Motor neuron (in vitro differentiated cells): ENCODE measurements around the gene TMEM97. TPM values are rescaled to one million over a fixed set of nuclear protein-coding genes. Genes with fewer than 3 reads are reported as not detected.
"Not testable (repeated sequence)": the region's sequence is repeated elsewhere in the genome, so short reads cannot be mapped to it uniquely, and the experiment has no call there.

Experiments used
- ATAC-seq, 8 experiments: fragments of 200-7000 bp; cut with Tn5 transposase; replicated peaks in 6 of 8; 2 replicates each; pipeline ENCODE4 v1.8.0; 2021; ENCODE audit warnings: mild to moderate bottlenecking in 8 of 8, moderate library complexity in 8 of 8
- H3K27ac ChIP-seq, 2 donors: fragments of 250-450 bp; sonication (Bioruptor Pico); 2 replicates each; pipeline ENCODE4 v1.9.0; 2021; ENCODE audit warnings: antibody characterized with exemption in 2 of 2, mild to moderate bottlenecking in 2 of 2, moderate library complexity in 1 of 2
- H3K4me1 ChIP-seq, 2 donors: fragments of 250-450 bp; sonication (Bioruptor Pico); replicated peaks in 1 of 2; 2 replicates each; pipeline ENCODE4 v1.6.1; 2021; ENCODE audit warnings: antibody characterized with exemption in 2 of 2, mild to moderate bottlenecking in 2 of 2, moderate library complexity in 1 of 2
- H3K4me3 ChIP-seq, 5 donors: fragments of 250-450 bp; sonication (Bioruptor Pico); 2 replicates each; pipeline ENCODE4 v1.9.0; 2021; ENCODE audit warnings: antibody characterized with exemption in 5 of 5, mild to moderate bottlenecking in 5 of 5, moderate library complexity in 4 of 5
- WGBS, 10 experiments: fragments of 450-650 bp; shearing (Covaris generic); methylation state at CpG; one replicate each; pipeline ENCODE4 v1.0.0; 2022; 5-methylcytosine and 5-hydroxymethylcytosine counted together
- in situ Hi-C, 9 experiments: fragments of 400-800 bp; cut with MboI; loops; one replicate each; pipeline ENCODE4 v1.15.0; 2021; ENCODE audit warnings: low sequenced_read_pairs in 9 of 9, low pct_unique_long_range_greater_than_20kb in 2 of 9; ENCODE audit not compliant: unreplicated experiment in 9 of 9
- total RNA-seq, 8 experiments: library from RNA; unstranded; fragments of 300-600 nt; gene quantifications; 2 replicates each; pipeline versions ENCODE4 v1.2.3 to v1.2.4, GENCODE V29; 2022

TMEM97 gene
- total RNA-seq, 8 experiments from 2014 or later = 17.5 to 93.4 (median 28.5) TPM

DNA sequence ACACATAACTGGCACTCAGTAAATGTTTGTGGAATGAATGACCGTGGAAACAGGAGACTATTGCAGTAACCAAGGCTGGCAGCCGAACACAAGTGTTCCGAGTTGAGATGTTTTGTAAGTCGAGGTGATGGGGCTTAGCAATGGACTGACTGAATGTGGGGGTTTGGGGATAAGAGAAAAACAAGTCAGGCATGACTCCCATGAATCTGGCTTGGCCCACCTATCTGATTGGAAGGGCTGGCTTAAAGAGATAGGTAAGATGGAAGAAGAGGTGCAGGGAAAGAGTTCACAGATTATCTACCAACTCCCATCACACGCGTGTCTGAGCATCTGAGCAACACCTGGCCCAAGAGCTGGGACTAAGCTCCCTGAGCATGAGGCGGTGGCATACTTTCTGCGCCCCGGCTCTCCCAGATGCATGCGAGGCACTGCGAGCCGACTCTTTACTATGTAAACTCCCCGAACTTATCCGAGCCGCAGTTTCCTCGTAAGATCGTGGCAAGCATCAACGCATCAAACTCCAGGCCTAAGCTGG, 15.7 kb downstream of the TMEM97 start:
- peaks cover 17 to 20% of the 10 kb centered on the region in 2 donors for H3K4me1 ChIP-seq
- in situ Hi-C loops = no loop called here
- WGBS, 10 experiments = 0 to 64% (median 0%) methylated on average over 1 to 8 of the region's 18 CpGs; no CpG with 5 or more reads in 4 of the 10 experiments
- peak in 2 of 8 experiments; percentile 7 to 9 for ATAC-seq
- H3K4me3 ChIP-seq = peak overlapping the region; percentile 57 to 98 (median 74)
- H3K27ac ChIP-seq = peak overlapping the region; percentile 74 to 95

DNA sequence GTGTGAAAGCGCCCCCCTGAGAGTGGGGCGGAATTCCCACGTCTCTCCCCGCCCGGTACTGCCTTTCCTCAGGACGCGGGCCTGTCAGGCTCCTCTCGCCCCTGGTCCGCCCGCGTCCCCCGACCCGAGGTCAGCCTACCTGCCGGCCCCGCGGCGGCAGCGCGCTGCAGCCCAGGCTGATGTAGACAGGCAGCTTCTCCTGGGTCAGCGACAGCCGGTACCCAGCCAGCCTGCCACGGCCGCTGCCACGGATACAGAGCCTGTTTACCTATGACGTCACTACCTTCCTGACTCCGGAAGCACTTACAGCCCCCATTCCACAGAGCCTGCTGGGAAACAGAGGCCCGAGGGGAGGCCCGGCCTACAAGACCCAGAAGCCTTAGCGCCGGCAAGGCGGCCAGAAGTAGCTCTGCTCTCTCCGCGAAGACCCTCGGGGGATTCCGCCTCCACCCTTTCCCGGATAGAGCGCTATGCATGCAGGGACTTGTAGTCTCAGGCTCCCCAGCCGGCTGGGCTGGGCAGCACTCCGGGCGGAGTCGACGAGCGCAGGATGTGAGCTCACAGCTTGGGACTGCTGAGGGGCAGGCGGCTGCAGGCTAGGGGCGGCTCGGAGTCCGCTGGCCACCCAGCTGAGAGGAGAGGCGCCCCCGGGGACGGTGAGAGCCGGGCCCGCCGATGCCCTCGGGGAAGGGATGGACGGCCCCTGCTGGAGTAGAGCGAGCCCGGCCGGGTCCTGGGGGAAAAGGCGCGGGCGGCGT, 16.4 kb downstream of the TMEM97 start, which contains the start of the genes IFT20 and TNFAIP1:
Gene IFT20, minus strand, starts transcription at position 272 of the 758 bp plus-strand sequence. CDS start 3,487 bp downstream, outside the sequence.
Gene TNFAIP1, plus strand, starts transcription at position 561 of the 758 bp plus-strand sequence. CDS start 3,761 bp downstream, outside the sequence.
- WGBS, 10 experiments = 0 to 1% (median 0%) methylated on average over 1 to 20 of the region's 62 CpGs; no CpG with 5 or more reads in 6 of the 10 experiments
- peak within 1 kb of the TSS; percentile 74 to 95 for H3K27ac ChIP-seq
- peak within 1 kb of the TSS; percentile 66 to 98 (median 74) for H3K4me3 ChIP-seq
- in situ Hi-C loops = no loop called here
- ATAC-seq = peak; percentile 81 to 95 (median 94)
- H3K4me1 ChIP-seq = peaks cover 17 to 20% of the 10 kb centered on the region in 2 donors

DNA sequence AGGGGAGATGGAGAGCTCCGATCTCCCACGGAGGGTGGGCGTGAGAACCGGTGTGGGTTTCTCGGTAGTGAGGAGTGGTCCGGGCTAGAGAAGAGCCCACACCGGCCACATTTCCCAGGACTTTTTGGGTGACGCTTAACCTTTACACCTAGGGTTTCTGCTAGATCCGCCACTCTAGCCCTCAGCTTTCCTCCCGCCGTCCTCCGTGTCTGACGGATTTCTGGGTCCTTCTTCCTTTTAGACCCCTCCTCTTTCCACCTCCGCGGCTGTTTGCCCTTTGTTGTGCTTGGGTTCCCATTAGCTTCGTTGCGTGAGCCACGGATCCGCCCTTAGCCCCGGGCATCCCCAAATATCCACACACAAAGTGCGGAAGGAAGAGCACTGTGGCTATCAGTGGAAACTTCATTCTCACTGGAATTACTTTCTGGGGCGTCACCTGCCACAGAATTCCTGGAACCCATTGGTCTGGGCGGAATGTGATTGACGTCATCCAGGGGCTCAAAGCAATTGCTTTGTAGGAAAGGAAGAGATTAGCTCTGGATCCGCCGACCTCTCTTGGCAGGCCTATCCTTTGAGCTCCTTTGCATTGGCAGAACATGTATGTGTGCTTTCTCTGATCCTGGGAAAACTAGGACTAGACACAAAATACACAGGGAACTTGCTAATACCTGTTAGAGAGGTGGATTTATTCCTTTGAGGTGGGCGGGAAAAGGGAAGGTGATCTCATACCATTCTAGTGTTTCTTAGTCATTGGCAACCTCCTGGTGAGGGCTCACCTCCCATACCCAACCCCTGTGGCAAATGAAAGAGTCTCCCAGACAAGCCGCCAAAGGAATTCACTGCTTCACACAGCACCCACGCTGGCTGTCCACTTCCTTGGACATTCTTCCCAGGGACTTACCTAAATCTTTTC, 17.2 kb downstream of the TMEM97 start:
- WGBS, 10 experiments = 0 to 40% (median 3%) methylated on average over 1 to 11 of the region's 29 CpGs; no CpG with 5 or more reads in 1 of the 10 experiments
- Histone ChIP-seq H3K4me1 (peaks cover 17 to 20% of the 10 kb centered on the region in 2 donors), H3K4me3 (peak overlapping the region; percentile 60 to 98 (median 72)), H3K27ac (peak overlapping the region; percentile 72 to 76)
- peak in 6 of 8 experiments; percentile 1 to 25 (median 9) for ATAC-seq
- in situ Hi-C loops = no loop called here

DNA sequence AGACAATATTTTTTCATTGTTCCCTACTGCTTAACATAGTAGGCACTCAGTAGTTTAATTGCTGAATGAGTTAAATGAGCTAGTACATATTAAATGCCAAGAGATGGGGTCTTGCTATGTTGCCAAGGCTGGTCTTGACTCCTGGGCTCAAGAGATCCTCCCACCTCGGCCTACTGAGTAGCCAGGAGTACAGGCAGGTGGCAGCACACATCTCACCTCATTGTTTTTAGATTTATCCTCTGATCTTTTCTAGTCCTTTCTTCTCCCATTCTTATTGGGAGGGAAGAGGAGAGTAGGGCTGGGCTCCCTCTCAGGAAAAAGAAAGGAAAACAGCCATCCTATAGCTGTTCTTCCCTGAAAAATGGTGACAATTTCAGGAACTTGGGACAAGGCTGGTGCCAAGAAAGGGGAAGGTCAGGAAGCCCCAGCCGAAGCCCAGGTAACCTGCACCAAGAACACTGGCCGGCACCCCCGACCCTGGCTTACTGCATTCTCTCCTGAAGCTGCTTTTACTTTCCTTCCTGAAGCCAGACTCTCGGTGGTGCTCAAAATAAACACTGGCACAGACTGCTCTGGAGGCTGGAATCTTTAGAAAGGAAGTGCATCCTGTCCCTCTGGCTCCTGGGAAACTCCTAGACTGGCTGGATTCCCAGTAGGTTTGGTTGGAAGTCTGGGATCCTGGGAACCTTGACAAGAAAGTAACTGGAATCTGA, 19.2 kb downstream of the TMEM97 start:
- in situ Hi-C loops = no loop called here

DNA sequence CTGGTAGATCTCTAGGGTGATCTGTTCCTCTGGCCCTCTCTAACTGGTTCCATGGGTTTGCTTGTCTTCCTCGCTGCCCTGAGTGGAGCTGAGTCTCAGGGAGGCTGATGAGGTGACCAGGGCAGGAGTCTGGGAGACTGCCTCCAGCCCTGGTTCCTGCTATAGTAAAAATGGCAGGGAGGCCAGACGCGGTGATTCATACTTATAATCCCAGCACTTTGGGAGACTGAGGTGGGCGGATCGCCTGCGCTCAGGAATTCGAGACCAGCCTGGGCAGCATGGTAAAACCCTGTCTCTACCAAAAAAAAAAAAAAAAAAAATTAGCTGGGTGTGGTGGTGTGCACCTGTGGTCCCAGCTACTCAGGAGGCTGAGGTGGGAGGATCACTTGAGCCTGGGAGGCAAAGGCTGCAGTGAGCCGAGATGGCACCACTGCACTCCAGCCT, 19.8 kb downstream of the TMEM97 start:
- WGBS, 10 experiments = 88 to 100% (median 97%) methylated on average over 4 to 7 of the region's 8 CpGs; no CpG with 5 or more reads in 4 of the 10 experiments
- H3K27ac ChIP-seq, H3K4me3 ChIP-seq, in situ Hi-C loops, ATAC-seq: not testable (repeated sequence)
- H3K4me1 ChIP-seq = peaks cover 14 to 17% of the 10 kb centered on the region in 2 donors

More for the DNA sequence above, 19.2 kb downstream of the TMEM97 start:
- Histone ChIP-seq H3K27ac (no peak overlapping the region), H3K4me1 (peaks cover 17 to 20% of the 10 kb centered on the region in 2 donors), H3K4me3 (no peak overlapping the region)
- WGBS, 10 experiments = 0 to 100% (median 80%) methylated on average over 1 to 4 of the region's 5 CpGs; no CpG with 5 or more reads in 2 of the 10 experiments
- no peak for ATAC-seq

DNA sequence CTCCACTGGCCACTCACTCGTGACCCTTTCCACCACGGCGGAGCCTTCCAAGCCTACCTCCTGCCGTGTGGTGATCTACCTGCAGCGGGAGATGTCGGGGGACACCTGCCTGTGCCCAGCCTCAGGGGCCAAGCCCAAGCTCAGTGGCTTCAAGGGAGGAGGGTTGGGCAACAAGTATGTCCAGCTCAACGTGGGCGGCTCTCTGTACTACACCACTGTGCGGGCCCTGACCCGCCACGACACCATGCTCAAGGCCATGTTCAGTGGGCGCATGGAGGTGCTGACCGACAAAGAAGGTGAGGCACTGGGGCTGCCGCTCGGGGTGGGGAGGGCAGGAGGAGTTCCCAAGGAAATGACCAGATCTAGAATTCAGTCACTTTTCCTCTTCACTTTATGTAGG, 20.4 kb downstream of the TMEM97 start:
- no peak for ATAC-seq
- Histone ChIP-seq H3K4me1 (peaks cover 8 to 11% of the 10 kb centered on the region in 2 donors), H3K4me3 (no peak overlapping the region), H3K27ac (no peak overlapping the region)
- WGBS, 10 experiments = 80 to 100% (median 93%) methylated on average over 1 to 11 of the region's 15 CpGs; no CpG with 5 or more reads in 3 of the 10 experiments
- in situ Hi-C loops = no loop called here

DNA sequence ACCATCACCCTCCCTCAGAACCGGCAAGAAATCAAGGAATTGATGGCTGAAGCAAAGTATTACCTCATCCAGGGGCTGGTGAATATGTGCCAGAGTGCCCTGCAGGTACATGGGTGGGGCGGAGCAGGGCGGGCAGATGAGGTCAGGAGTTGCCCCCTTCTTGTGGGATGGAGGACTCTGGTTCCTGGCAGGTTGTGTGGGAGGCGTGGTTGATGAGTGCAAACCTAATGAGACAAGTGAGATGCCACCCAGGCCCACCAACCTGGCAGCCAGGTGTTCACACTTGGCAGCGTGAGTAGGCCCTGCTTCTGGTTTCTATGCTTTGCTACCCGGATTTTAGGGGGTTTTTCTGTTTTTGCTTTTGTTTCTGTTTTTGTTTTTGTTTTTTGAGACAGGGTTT, 21.4 kb downstream of the TMEM97 start:
- in situ Hi-C loops = no loop called here
- Histone ChIP-seq H3K4me1 (peaks cover 7 to 9% of the 10 kb centered on the region in 2 donors), H3K4me3 (no peak overlapping the region), H3K27ac (no peak overlapping the region)
- WGBS, 10 experiments = 40 to 100% (median 84%) methylated on average over 1 to 5 of the region's 6 CpGs; no CpG with 5 or more reads in 3 of the 10 experiments
- no peak for ATAC-seq

DNA sequence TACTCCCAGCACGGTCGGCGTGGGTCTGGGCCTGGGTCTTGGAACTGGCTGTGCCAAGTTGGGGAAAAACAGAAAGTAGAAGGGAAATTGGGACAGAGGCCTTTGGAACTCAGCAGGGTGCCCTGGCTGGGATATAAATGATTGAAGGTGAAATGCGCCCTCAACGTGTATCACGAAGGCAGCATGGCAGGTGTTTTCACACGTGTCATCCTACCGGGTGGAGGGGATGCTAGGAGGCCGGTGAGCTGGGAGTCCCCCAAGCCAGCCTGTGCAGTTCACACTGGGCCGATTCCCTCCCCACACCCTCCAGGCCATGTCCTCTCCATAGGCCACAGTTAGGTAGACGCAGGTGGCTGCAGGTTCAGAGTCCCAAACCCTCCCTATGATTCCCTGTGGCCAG, 22.5 kb downstream of the TMEM97 start:
- no peak for ATAC-seq
- Histone ChIP-seq H3K27ac (no peak overlapping the region), H3K4me3 (no peak overlapping the region), H3K4me1 (peaks cover 5 to 7% of the 10 kb centered on the region in 2 donors)
- in situ Hi-C loops = no loop called here
- WGBS, 10 experiments = 67 to 100% (median 82%) methylated on average over 1 to 4 of the region's 11 CpGs; no CpG with 5 or more reads in 3 of the 10 experiments

DNA sequence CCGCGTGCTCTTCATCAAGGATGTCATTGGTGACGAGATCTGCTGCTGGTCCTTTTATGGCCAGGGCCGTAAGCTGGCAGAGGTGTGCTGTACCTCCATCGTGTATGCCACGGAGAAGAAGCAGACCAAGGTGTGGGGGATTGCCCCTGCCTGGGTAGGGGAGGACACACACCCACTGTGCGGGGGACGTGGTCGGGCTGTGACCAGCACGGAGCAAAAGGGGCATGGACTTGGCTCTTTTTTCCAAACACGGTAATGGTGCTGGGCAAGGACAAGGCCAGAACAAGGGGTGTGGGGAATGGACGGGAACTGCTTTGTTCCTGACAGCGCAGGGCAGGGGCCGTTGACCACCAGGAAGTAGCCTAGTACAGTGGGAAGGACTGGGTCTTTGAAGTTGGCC, 23.3 kb downstream of the TMEM97 start:
- Histone ChIP-seq H3K27ac (no peak overlapping the region), H3K4me1 (no peaks in the 10 kb centered on the region), H3K4me3 (no peak overlapping the region)
- WGBS, 10 experiments = 90 to 100% (median 100%) methylated on average over 2 to 7 of the region's 14 CpGs; no CpG with 5 or more reads in 5 of the 10 experiments
- ATAC-seq = no peak
- in situ Hi-C loops = no loop called here

DNA sequence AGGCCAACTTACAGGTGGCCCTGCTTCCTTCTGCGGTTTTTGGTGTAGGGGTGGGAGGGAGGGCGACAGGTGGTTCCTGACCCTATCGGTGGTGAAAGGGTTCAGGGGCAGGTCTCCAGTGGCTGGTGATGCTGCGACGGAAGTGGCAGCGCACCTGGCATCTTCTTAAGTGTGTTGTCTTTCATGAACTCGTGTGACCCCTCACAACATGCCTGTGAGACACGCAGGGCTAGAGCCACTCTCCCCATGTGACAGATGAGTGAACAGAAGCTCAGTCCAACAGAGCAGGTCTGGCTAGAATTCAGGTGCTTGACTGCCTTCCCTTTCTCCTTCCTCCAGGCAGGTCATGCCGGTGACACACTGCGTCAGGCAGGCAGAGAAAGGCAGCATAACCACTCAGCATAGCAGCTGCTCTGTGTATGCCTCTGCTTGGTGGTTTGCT, 24.5 kb downstream of the TMEM97 start:
- no peaks in the 10 kb centered on the region for H3K4me1 ChIP-seq
- H3K4me3 ChIP-seq = no peak overlapping the region
- 58 to 100% (median 92%) methylated on average over 1 to 4 of the region's 10 CpGs; no CpG with 5 or more reads in 5 of the 10 experiments for WGBS, 10 experiments
- peak in 4 of 8 experiments; percentile 3 to 29 (median 18) for ATAC-seq
- in situ Hi-C loops = no loop called here
- no peak overlapping the region for H3K27ac ChIP-seq

DNA sequence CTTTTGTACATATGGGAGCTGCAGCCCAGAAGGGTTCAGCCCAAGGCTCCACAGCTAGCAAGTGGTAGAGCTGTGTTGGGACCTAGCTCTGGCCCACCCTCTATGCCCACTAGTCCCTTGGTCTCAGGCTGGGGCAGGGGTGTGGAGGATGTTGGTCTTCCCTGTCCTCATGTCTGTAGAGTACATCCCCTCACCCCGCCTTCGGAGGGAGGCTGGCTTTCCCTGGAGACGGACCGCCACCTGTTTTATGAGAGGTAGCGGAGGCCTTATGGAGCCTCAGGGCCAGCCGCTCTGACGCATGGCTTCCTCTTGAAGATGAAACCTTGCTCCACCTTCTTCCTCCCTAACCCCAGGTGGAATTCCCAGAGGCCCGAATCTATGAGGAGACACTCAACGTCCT, 25.0 kb downstream of the TMEM97 start:
- Histone ChIP-seq H3K4me3 (no peak overlapping the region), H3K4me1 (no peaks in the 10 kb centered on the region), H3K27ac (no peak overlapping the region)
- WGBS, 10 experiments = 91 to 100% (median 96%) methylated on average over 4 to 5 of the region's 9 CpGs; no CpG with 5 or more reads in 6 of the 10 experiments
- peak in 5 of 8 experiments; percentile 8 to 39 (median 31) for ATAC-seq
- in situ Hi-C loops = no loop called here
